Mesothelial cell of epicardium (in vitro differentiated cells): ENCODE data around the gene HYDIN. TPM values are rescaled to one million over a fixed set of nuclear protein-coding genes. Genes with fewer than 3 reads are reported as not detected.

ENCODE experiments used
- DNase-seq, 2 experiments: peaks; one replicate each; pipeline ENCODE4 v3.0.0; 2021; ENCODE audit warnings: low spot score in 2 of 2; ENCODE audit not compliant: unreplicated experiment in 2 of 2
- H3K27ac Mint-ChIP-seq: 2 replicates; pipeline ENCODE4 v1.8.0; 2021; ENCODE audit warnings: mixed read lengths
- H3K27me3 Mint-ChIP-seq: 2 replicates; pipeline ENCODE4 v1.8.0; 2021; ENCODE audit warnings: low read depth, mixed read lengths
- H3K36me3 Mint-ChIP-seq: 2 replicates; pipeline ENCODE4 v1.8.0; 2021; ENCODE audit warnings: mixed read lengths
- H3K4me1 Mint-ChIP-seq: 2 replicates; pipeline ENCODE4 v1.8.0; 2021; ENCODE audit warnings: mixed read lengths
- H3K4me3 Mint-ChIP-seq: 2 replicates; pipeline ENCODE4 v1.8.0; 2021; ENCODE audit warnings: mild to moderate bottlenecking, moderate library complexity, mixed read lengths
- H3K9me3 Mint-ChIP-seq: 2 replicates; pipeline ENCODE4 v1.8.0; 2021; ENCODE audit warnings: mixed read lengths
- total RNA-seq: library from RNA; stranded (reverse); gene quantifications from 3 replicates; pipeline ENCODE4 v1.2.1, GENCODE V29; 2021
- TF ChIP-seq, protein P1 (sequence below): fragments of 200-600 bp; sonication (generic); IDR thresholded peaks from one replicate; pipeline ENCODE4 v1.5.0; 2021; ENCODE audit warnings: antibody characterized with exemption; ENCODE audit not compliant: unreplicated experiment

The HYDIN gene
- total RNA-seq, 1 donor from 2014 or later: 0.72 TPM

DNA sequence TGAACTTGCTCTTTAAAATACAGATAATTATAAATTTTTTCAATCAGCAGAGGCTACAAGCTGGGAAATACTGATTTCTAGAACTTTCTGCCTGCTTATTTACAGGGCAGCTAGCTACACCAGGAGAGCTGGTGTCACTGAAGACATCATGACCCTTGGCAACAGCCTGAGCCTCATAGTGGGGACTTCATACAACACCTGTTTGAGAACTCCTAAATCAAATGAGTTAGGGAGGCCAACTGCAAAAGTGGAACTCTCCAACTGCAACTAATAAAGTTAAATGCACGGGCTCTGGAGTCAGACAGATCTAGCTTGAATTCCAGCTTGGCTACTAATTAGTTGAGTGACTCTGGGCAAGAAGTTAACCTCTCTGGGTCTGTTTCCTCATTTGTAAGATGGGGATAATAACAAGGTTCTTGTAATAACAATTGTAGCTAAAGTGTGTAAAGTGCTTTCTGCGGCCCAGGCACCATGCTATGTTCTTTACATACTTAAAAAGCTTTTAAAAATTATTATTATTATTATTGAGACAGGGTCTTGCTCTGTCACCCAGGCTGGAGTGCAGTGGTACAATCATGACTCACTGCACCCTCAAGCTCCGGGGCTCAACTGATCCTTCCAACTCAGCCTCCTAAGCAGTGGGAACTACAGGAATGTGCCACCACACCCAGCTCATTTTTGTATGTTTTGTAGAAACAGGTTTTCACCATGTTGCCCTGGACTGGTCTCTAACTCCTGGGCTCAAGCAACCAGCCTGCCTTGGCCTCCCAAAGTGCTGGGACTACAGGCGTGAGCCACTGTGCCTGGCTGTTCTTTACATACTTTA lies 462.9 kb downstream of the HYDIN start:
- no peaks in the 10 kb centered on the region for H3K27me3 Mint-ChIP-seq
- no peaks in the 10 kb centered on the region for H3K9me3 Mint-ChIP-seq
- TF ChIP-seq, protein P1, sequence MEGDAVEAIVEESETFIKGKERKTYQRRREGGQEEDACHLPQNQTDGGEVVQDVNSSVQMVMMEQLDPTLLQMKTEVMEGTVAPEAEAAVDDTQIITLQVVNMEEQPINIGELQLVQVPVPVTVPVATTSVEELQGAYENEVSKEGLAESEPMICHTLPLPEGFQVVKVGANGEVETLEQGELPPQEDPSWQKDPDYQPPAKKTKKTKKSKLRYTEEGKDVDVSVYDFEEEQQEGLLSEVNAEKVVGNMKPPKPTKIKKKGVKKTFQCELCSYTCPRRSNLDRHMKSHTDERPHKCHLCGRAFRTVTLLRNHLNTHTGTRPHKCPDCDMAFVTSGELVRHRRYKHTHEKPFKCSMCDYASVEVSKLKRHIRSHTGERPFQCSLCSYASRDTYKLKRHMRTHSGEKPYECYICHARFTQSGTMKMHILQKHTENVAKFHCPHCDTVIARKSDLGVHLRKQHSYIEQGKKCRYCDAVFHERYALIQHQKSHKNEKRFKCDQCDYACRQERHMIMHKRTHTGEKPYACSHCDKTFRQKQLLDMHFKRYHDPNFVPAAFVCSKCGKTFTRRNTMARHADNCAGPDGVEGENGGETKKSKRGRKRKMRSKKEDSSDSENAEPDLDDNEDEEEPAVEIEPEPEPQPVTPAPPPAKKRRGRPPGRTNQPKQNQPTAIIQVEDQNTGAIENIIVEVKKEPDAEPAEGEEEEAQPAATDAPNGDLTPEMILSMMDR: no peak
- H3K36me3 Mint-ChIP-seq: peaks cover 7% of the 10 kb centered on the region
- no peak for DNase-seq
- H3K27ac Mint-ChIP-seq: no peak overlapping the region
- H3K4me1 Mint-ChIP-seq: no peaks in the 10 kb centered on the region
- H3K4me3 Mint-ChIP-seq: no peak overlapping the region

DNA sequence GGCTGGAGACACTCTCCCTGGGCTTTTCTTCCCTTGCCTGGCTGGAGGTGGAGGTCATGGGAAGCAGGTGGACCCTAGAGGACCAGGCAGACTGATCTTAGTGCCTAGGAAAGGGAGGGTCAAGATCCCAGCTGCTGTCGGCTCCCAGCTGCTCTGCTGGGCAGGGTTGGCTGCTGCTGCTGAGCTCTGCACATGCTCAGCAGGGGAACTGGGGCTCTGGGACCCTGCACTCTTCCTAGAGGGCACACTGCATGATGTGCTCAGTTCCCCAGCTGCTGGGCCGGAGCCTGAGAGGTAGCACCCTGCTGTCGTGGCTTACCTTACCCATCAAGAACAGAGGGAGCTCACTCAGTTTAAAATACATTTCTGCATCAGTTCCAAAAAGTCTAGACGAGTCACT lies 463.9 kb downstream of the HYDIN start:
- Mint-ChIP-seq H3K9me3 (no peaks in the 10 kb centered on the region), H3K36me3 (peaks cover 10% of the 10 kb centered on the region), H3K4me1 (no peaks in the 10 kb centered on the region), H3K27ac (no peak overlapping the region), H3K4me3 (no peak overlapping the region), H3K27me3 (no peaks in the 10 kb centered on the region)
- no peak for DNase-seq
- TF ChIP-seq, protein P1: no peak

DNA sequence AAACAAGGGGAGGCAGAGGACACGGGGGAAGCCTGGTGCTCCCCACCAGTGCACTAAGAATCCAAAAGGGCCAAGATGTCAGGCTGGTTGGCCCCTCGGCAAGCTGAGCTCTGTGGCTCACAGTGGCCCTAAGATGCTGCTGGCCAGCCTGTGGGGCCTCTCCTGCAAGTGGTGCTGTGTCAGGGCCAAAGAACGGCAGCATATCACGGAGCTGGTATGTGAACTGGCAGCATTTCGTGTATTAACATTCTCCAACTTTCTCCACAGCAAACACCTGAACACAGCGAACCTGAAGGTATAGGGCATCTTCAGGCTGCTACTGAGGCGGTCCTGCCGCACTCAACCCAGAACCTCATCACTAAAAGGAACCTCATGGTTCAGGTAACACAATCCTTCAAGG lies 464.3 kb downstream of the HYDIN start:
- no peaks in the 10 kb centered on the region for H3K4me1 Mint-ChIP-seq
- H3K27me3 Mint-ChIP-seq: no peaks in the 10 kb centered on the region
- TF ChIP-seq, protein P1: no peak
- DNase-seq: no peak
- H3K36me3 Mint-ChIP-seq: peaks cover 10% of the 10 kb centered on the region
- no peak overlapping the region for H3K4me3 Mint-ChIP-seq
- no peaks in the 10 kb centered on the region for H3K9me3 Mint-ChIP-seq
- H3K27ac Mint-ChIP-seq: no peak overlapping the region

DNA sequence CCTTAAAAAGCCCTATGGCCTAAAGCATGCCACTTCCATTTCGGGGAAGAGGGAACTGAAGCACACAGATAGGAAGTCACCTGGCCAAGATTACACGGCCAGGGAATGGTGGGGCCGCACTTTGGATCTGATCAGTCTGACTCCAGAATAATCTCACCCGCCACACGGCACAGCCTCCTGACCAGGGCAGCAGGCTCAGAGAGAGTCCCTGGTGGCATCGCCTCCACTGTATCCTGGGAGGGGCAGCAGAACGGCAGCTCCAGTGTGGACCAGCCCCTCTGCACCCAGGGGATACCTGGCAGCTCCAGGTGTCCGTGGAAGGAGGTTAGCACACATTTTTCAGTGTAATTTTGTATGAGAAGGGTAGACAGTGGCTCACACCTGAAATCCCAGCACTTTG lies 465.0 kb downstream of the HYDIN start:
- H3K36me3 Mint-ChIP-seq: peaks cover 11% of the 10 kb centered on the region
- DNase-seq: no peak
- H3K4me3 Mint-ChIP-seq: no peak overlapping the region
- TF ChIP-seq, protein P1: no peak
- H3K4me1 Mint-ChIP-seq: peaks cover 3% of the 10 kb centered on the region
- H3K27ac Mint-ChIP-seq: no peak overlapping the region
- no peaks in the 10 kb centered on the region for H3K27me3 Mint-ChIP-seq
- no peaks in the 10 kb centered on the region for H3K9me3 Mint-ChIP-seq

DNA sequence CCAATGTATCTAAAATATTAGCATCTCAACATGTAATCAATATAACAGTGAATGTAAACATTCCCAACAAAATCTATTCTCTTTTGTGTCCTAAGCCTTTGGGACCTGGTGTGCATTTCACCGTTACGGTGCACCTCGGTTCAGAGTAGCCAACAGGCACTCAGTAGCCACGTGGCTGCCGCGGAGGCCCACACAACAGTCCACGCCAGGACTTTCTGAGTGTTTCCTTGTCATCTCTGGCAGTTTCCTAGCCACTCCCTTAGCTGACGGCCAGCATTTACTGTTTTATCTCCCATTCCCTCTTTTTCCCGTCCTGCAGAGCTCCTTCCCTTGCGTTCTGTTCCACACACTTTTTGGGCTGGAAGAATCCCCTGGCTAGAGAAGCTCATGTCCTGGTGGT lies 465.9 kb downstream of the HYDIN start:
- H3K9me3 Mint-ChIP-seq: no peaks in the 10 kb centered on the region
- H3K36me3 Mint-ChIP-seq: peaks cover 11% of the 10 kb centered on the region
- H3K27ac Mint-ChIP-seq: no peak overlapping the region
- TF ChIP-seq, protein P1: no peak
- H3K4me3 Mint-ChIP-seq: no peak overlapping the region
- H3K27me3 Mint-ChIP-seq: no peaks in the 10 kb centered on the region
- DNase-seq: no peak
- H3K4me1 Mint-ChIP-seq: peaks cover 4% of the 10 kb centered on the region
